HEK293 (cell line): Measurements from ENCODE around the gene CPA2.

Experiments used
- CTCF ChIA-PET: fragments of 350-600 bp; formaldehyde crosslinking; extraction: SDS; loops from one replicate; lab custom pipeline; 2021; ENCODE audit warnings: antibody characterized with exemption; lab: Yijun Ruan, JAX
- POLR2A ChIA-PET: fragments of 300-600 bp; formaldehyde crosslinking; extraction: SDS; loops from one replicate; lab custom pipeline; 2020; ENCODE audit warnings: antibody characterized with exemption, inconsistent platforms; lab: Yijun Ruan, JAX
- H3K27ac ChIP-seq: fragments of 200-500 bp; sonication (Bioruptor generic); 2 replicates; pipeline ENCODE4 v1.5.1; 2014; ENCODE audit warnings: low read depth, low read length, control low read depth, inconsistent platforms; ENCODE audit errors: extremely low read depth
- H3K36me3 ChIP-seq, 2 experiments: fragments of 200-500 bp in 1 of 2; sonication (Bioruptor generic) in 1 of 2; 1 replicate in 1 of 2; 2 replicates in 1 of 2; pipeline ENCODE4 v1.5.1; 2014 to 2017; ENCODE audit warnings: inconsistent platforms in 2 of 2, low read length in 2 of 2; ENCODE audit not compliant: control insufficient read depth in 2 of 2, insufficient read depth in 1 of 2
- H3K4me1 ChIP-seq: fragments of 200-500 bp; sonication (Bioruptor generic); 2 replicates; pipeline ENCODE4 v1.5.1; 2014; ENCODE audit warnings: mild to moderate bottlenecking, low read length, inconsistent platforms; ENCODE audit not compliant: control insufficient read depth, insufficient read depth
- H3K4me3 ChIP-seq: 2 replicates; pipeline ENCODE4 v1.5.1; 2011; ENCODE audit warnings: low read depth, mild to moderate bottlenecking, control low read depth, low read length, moderate library complexity
- H3K9me3 ChIP-seq: fragments of 200-500 bp; sonication (Bioruptor generic); 2 replicates; pipeline ENCODE4 v1.5.1; 2014; ENCODE audit warnings: low read depth, low read length, inconsistent platforms; ENCODE audit not compliant: control insufficient read depth, insufficient read depth
- HOXD13 ChIP-seq: sonication (generic); formaldehyde crosslinking; IDR thresholded peaks from 2 replicates; pipeline ENCODE4 v1.8.0; 2022; ENCODE audit warnings: missing genetic modification reagents, borderline replicate concordance
- ZBTB1 ChIP-seq: fragments of 450-650 bp; formaldehyde crosslinking; IDR thresholded peaks from 2 replicates; pipeline ENCODE4 v1.5.1; 2016; ENCODE audit warnings: missing biosample characterization, missing genetic modification characterization
- ZBTB7A ChIP-seq: fragments of 450-650 bp; formaldehyde crosslinking; IDR thresholded peaks from 2 replicates; pipeline ENCODE4 v1.5.1; 2016; ENCODE audit warnings: low read depth, missing biosample characterization, missing genetic modification characterization
- ZNF148 ChIP-seq: fragments of 450-650 bp; formaldehyde crosslinking; IDR thresholded peaks from 2 replicates; pipeline ENCODE4 v1.5.0; 2017; ENCODE audit warnings: missing biosample characterization, missing genetic modification characterization, borderline replicate concordance
- ZNF169 ChIP-seq: fragments of 450-650 bp; formaldehyde crosslinking; IDR thresholded peaks from 2 replicates; pipeline ENCODE4 v1.5.1; 2016; ENCODE audit warnings: missing biosample characterization, missing genetic modification characterization
- ZNF184 ChIP-seq: fragments of 450-650 bp; IDR thresholded peaks from 2 replicates; pipeline ENCODE4 v1.5.1; 2018; ENCODE audit warnings: missing biosample characterization, mild to moderate bottlenecking, missing genetic modification characterization
- ZNF24 ChIP-seq: fragments of 450-650 bp; formaldehyde crosslinking; IDR thresholded peaks from 2 replicates; pipeline ENCODE4 v1.5.1; 2016; ENCODE audit warnings: missing biosample characterization, missing genetic modification characterization
- ZNF341 ChIP-seq: fragments of 450-650 bp; formaldehyde crosslinking; IDR thresholded peaks from 2 replicates; pipeline ENCODE4; 2016; ENCODE audit warnings: low read depth, missing biosample characterization, missing genetic modification characterization
- ZNF354C ChIP-seq: fragments of 450-650 bp; formaldehyde crosslinking; IDR thresholded peaks from 2 replicates; pipeline ENCODE4 v1.5.1; 2016; ENCODE audit warnings: missing biosample characterization, missing genetic modification characterization, low read depth, borderline replicate concordance
- ZNF37A ChIP-seq: fragments of 450-650 bp; IDR thresholded peaks from 2 replicates; pipeline ENCODE4 v1.5.1; 2018; ENCODE audit warnings: missing biosample characterization, missing genetic modification characterization
- ZNF449 ChIP-seq: fragments of 450-650 bp; formaldehyde crosslinking; IDR thresholded peaks from 2 replicates; pipeline ENCODE4 v1.5.1; 2017; ENCODE audit warnings: missing biosample characterization, mild to moderate bottlenecking, missing genetic modification characterization, moderate library complexity
- ZNF626 ChIP-seq: fragments of 450-650 bp; sonication (Bioruptor Pico); formaldehyde crosslinking; IDR thresholded peaks from 2 replicates; pipeline ENCODE4 v1.5.1; 2018; ENCODE audit warnings: missing biosample characterization, missing genetic modification characterization, inconsistent platforms
- ZNF747 ChIP-seq: fragments of 450-650 bp; formaldehyde crosslinking; IDR thresholded peaks from 2 replicates; pipeline ENCODE4 v1.5.1; 2016; ENCODE audit warnings: missing biosample characterization, missing genetic modification characterization
- ZNF843 ChIP-seq: fragments of 450-650 bp; formaldehyde crosslinking; IDR thresholded peaks from 2 replicates; pipeline ENCODE4 v1.5.1; 2016; ENCODE audit warnings: missing biosample characterization, missing genetic modification characterization
- ZSCAN5A ChIP-seq: fragments of 450-650 bp; formaldehyde crosslinking; IDR thresholded peaks from 2 replicates; pipeline ENCODE4 v1.5.1; 2016; ENCODE audit warnings: missing biosample characterization, missing genetic modification characterization
- TF ChIP-seq, protein P1 (sequence below): fragments of 450-650 bp; formaldehyde crosslinking; IDR thresholded peaks from 2 replicates; pipeline ENCODE4 v1.5.1; 2017; ENCODE audit warnings: missing biosample characterization, missing genetic modification characterization
- TF ChIP-seq, protein P2 (sequence below): fragments of 450-650 bp; formaldehyde crosslinking; IDR thresholded peaks from 2 replicates; pipeline ENCODE4 v1.5.1; 2016; ENCODE audit warnings: missing biosample characterization, missing genetic modification characterization, borderline replicate concordance
- TF ChIP-seq, protein P3 (sequence below): fragments of 450-650 bp; formaldehyde crosslinking; IDR thresholded peaks from 2 replicates; pipeline ENCODE4 v1.5.1; 2016; ENCODE audit warnings: missing biosample characterization, missing genetic modification characterization

CPA2 gene

GRCh38 chr7:130286881-130287280 is 20.2 kb downstream of the CPA2 start (continued):
- TF ChIP-seq ZNF626 (tag by site-specific recombination) = no peak
- TF ChIP-seq HOXD13 (CRISPR knock-in tag) = no peak

DNA sequence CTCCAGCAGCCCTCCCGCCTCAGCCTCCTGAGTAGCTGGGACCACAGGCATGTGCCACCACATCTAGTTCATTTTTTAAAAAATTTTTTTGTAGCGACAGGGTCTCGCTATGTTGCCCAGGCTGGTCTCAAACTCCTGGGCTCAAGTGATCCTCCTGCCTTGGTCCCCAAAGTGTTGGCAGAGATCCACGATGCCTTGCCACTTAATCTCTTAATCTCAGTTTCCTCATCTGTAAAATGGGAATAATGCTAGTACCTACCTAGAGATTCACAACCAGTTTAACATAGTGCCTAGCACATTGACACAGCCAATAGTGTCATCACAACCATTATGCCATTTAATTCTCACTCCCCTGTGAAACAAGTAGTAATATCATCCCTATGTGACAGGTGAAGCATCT is 21.5 kb downstream of the CPA2 start:
- ChIA-PET POLR2A (no interaction called here), CTCF (interaction anchor here (1.1 kb wide), 1 partner anchor 10 kb away, joined by 5 read pairs; no protein-coding TSS in a partner anchor)
- Histone ChIP-seq H3K9me3 (no peaks in the 10 kb centered on the region), H3K4me3 (no peak overlapping the region), H3K36me3 (no peaks in the 10 kb centered on the region), H3K4me1 (no peaks in the 10 kb centered on the region), H3K27ac (no peak overlapping the region)
- TF ChIP-seq, protein P1, sequence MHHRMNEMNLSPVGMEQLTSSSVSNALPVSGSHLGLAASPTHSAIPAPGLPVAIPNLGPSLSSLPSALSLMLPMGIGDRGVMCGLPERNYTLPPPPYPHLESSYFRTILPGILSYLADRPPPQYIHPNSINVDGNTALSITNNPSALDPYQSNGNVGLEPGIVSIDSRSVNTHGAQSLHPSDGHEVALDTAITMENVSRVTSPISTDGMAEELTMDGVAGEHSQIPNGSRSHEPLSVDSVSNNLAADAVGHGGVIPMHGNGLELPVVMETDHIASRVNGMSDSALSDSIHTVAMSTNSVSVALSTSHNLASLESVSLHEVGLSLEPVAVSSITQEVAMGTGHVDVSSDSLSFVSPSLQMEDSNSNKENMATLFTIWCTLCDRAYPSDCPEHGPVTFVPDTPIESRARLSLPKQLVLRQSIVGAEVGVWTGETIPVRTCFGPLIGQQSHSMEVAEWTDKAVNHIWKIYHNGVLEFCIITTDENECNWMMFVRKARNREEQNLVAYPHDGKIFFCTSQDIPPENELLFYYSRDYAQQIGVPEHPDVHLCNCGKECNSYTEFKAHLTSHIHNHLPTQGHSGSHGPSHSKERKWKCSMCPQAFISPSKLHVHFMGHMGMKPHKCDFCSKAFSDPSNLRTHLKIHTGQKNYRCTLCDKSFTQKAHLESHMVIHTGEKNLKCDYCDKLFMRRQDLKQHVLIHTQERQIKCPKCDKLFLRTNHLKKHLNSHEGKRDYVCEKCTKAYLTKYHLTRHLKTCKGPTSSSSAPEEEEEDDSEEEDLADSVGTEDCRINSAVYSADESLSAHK (tag by site-specific recombination) = no peak
- TF ChIP-seq ZNF37A (tag by site-specific recombination) = no peak
- no peak for TF ChIP-seq ZBTB7A (tag by site-specific recombination)
- no peak for TF ChIP-seq ZNF341 (tag by site-specific recombination)
- no peak for TF ChIP-seq ZNF169 (tag by site-specific recombination)
- TF ChIP-seq ZNF24 = no peak
- no peak for TF ChIP-seq ZNF843
- no peak for TF ChIP-seq ZNF148 (tag by site-specific recombination)
- TF ChIP-seq, protein P2, sequence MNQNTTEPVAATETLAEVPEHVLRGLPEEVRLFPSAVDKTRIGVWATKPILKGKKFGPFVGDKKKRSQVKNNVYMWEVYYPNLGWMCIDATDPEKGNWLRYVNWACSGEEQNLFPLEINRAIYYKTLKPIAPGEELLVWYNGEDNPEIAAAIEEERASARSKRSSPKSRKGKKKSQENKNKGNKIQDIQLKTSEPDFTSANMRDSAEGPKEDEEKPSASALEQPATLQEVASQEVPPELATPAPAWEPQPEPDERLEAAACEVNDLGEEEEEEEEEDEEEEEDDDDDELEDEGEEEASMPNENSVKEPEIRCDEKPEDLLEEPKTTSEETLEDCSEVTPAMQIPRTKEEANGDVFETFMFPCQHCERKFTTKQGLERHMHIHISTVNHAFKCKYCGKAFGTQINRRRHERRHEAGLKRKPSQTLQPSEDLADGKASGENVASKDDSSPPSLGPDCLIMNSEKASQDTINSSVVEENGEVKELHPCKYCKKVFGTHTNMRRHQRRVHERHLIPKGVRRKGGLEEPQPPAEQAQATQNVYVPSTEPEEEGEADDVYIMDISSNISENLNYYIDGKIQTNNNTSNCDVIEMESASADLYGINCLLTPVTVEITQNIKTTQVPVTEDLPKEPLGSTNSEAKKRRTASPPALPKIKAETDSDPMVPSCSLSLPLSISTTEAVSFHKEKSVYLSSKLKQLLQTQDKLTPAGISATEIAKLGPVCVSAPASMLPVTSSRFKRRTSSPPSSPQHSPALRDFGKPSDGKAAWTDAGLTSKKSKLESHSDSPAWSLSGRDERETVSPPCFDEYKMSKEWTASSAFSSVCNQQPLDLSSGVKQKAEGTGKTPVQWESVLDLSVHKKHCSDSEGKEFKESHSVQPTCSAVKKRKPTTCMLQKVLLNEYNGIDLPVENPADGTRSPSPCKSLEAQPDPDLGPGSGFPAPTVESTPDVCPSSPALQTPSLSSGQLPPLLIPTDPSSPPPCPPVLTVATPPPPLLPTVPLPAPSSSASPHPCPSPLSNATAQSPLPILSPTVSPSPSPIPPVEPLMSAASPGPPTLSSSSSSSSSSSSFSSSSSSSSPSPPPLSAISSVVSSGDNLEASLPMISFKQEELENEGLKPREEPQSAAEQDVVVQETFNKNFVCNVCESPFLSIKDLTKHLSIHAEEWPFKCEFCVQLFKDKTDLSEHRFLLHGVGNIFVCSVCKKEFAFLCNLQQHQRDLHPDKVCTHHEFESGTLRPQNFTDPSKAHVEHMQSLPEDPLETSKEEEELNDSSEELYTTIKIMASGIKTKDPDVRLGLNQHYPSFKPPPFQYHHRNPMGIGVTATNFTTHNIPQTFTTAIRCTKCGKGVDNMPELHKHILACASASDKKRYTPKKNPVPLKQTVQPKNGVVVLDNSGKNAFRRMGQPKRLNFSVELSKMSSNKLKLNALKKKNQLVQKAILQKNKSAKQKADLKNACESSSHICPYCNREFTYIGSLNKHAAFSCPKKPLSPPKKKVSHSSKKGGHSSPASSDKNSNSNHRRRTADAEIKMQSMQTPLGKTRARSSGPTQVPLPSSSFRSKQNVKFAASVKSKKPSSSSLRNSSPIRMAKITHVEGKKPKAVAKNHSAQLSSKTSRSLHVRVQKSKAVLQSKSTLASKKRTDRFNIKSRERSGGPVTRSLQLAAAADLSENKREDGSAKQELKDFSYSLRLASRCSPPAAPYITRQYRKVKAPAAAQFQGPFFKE (tag by site-specific recombination) = no peak
- no peak for TF ChIP-seq ZNF449 (tag by site-specific recombination)
- TF ChIP-seq ZSCAN5A (tag by site-specific recombination) = no peak
- TF ChIP-seq ZNF184 (tag by site-specific recombination) = no peak
- TF ChIP-seq, protein P3, sequence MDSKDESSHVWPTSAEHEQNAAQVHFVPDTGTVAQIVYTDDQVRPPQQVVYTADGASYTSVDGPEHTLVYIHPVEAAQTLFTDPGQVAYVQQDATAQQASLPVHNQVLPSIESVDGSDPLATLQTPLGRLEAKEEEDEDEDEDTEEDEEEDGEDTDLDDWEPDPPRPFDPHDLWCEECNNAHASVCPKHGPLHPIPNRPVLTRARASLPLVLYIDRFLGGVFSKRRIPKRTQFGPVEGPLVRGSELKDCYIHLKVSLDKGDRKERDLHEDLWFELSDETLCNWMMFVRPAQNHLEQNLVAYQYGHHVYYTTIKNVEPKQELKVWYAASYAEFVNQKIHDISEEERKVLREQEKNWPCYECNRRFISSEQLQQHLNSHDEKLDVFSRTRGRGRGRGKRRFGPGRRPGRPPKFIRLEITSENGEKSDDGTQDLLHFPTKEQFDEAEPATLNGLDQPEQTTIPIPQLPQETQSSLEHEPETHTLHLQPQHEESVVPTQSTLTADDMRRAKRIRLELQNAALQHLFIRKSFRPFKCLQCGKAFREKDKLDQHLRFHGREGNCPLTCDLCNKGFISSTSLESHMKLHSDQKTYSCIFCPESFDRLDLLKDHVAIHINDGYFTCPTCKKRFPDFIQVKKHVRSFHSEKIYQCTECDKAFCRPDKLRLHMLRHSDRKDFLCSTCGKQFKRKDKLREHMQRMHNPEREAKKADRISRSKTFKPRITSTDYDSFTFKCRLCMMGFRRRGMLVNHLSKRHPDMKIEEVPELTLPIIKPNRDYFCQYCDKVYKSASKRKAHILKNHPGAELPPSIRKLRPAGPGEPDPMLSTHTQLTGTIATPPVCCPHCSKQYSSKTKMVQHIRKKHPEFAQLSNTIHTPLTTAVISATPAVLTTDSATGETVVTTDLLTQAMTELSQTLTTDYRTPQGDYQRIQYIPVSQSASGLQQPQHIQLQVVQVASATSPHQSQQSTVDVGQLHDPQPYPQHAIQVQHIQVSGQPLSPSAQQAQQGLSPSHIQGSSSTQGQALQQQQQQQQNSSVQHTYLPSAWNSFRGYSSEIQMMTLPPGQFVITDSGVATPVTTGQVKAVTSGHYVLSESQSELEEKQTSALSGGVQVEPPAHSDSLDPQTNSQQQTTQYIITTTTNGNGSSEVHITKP = no peak
- no peak for TF ChIP-seq ZBTB1 (tag by site-specific recombination)
- TF ChIP-seq ZNF747 (tag by site-specific recombination) = no peak
- TF ChIP-seq ZNF354C = no peak
